ENCODE measurements around the gene KCNK7.

Gene KCNK7

GRCh38 chr11:65563601-65564000 is 32.0 kb downstream of the KCNK7 start:
- H3K4me3 ChIP-seq = no peak overlapping the region
- H3K27ac ChIP-seq = peak overlapping the region in 1 of 21 experiments; percentile 21

DNA sequence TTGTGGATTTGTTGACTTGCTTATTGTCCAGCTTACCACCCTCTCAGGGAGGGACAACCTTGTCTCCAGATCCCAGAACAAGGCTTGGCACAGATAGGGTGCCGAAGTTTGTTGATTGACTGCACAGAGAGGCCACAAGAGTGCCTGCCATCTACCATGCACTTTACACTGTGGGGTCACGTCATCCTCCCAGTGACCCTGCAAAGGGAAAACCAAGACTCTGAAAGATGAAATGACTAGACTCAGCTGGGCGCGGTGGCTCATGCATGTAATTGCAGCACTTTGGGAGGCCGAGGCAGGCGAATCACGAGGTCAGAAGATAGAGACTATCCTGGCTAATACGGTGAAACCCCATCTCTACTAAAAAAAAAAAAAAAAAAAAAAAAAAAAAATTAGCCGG is 32.8 kb downstream of the KCNK7 start:
- H3K27ac ChIP-seq = no peak overlapping the region
- H3K4me3 ChIP-seq = no peak overlapping the region

GRCh38 chr11:65562020-65562419 is 33.6 kb downstream of the KCNK7 start:
- H3K4me3 ChIP-seq = no peak overlapping the region
- H3K27ac ChIP-seq = no peak overlapping the region

DNA sequence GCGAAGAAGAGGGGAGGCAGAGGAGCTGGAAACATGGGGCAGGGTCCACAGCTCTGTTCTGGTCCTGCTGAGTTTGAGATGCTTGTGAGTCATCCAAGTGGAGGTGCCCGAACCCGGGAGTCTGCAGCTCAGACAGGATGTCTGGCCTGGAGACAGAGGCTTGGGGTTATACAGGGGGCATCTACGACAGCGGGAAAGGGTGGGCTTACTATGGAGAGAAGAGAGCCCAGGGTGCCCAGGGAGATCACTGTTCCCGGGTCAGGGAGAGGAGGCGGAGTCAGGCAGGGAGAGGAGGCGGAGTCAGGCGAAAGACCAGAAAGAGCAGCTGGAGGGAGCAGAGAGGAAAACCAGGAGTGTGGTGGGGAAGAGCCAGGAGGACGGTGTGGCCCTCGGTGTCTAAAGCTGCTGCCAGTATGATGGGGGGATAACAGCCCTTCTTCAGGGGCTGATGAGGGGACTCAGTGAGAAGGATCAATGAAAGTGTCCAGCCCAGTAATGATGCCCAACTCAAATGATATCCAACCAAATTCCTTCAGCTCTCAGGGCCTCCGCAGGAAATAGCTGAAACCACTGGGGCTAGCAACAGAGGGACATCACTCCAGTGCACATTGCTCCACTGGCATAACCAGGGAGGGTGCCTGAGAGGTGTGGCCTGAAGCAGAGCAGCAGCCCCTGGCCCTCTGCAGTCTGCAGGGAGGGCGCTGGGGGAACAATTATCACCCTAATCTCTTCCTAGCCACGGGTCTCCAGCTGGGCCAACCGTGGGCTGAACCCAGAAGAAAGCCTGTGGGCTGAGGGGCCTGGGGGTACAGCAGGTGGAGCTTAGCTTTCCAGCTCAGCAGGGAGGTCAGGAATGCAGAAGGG is 34.8 kb downstream of the KCNK7 start:
- no peak overlapping the region for H3K4me3 ChIP-seq
- peak overlapping the region in 11 of 21 experiments; percentile 14 to 88 (median 61) for H3K27ac ChIP-seq

DNA sequence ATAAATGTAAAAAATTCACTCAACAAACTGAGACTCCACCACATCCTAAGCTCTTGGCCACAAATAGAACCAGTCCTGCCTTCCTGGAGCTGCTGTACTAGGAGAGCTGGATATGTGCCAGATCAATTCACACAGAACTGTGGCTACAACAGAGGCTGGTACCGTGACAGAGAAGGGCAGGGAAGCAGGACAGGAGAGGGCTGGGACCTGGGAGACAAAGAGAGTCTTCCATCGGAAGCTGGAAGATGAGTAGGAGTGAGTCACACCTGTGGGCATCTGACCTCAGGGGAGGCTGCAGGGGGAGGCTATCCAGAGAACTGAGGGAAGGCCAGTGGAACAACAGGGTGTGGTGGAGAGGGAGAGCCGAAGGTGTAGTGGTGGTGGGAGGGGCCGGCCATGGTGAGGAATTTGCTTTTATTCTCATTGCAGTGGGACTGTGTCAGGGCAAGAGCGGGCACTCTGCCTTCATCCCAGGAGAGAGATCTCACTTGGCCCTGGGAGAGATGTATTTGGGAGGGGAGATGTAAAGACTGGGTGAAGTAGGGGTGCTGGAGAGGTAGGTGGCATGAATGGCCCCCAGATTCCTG is 35.6 kb downstream of the KCNK7 start:
- Histone ChIP-seq H3K27ac (peak overlapping the region in 12 of 21 experiments; percentile 14 to 93 (median 86)), H3K4me3 (no peak overlapping the region)

DNA sequence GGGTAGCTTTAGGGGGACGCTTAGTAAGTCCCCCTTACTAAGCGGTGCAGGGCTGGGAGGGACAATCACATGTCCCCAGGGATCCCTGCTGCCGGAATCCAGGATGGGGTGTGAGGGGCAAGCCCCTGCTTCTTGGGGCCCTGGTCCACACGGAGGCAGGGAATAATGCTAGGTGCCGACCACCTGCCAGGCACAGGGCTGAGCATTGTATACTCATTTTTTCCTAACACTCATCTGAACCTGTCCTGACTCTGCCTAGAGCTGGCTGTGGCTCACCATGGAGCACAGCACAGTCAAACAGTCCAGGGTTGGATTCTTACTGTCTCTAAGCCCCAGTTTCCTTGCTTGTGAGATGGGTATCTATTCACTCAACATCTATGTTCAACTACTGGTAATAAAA is 36.1 kb downstream of the KCNK7 start:
- Histone ChIP-seq H3K27ac (peak overlapping the region in 18 of 21 experiments; percentile 64 to 95 (median 87)), H3K4me3 (no peak overlapping the region)

GRCh38 chr11:65558930-65559509 is 36.6 kb downstream of the KCNK7 start:
- peak overlapping the region; percentile 34 to 95 (median 87) for H3K27ac ChIP-seq
- H3K4me3 ChIP-seq = peak overlapping the region in 5 of 7 experiments; percentile 46 to 63 (median 53)

DNA sequence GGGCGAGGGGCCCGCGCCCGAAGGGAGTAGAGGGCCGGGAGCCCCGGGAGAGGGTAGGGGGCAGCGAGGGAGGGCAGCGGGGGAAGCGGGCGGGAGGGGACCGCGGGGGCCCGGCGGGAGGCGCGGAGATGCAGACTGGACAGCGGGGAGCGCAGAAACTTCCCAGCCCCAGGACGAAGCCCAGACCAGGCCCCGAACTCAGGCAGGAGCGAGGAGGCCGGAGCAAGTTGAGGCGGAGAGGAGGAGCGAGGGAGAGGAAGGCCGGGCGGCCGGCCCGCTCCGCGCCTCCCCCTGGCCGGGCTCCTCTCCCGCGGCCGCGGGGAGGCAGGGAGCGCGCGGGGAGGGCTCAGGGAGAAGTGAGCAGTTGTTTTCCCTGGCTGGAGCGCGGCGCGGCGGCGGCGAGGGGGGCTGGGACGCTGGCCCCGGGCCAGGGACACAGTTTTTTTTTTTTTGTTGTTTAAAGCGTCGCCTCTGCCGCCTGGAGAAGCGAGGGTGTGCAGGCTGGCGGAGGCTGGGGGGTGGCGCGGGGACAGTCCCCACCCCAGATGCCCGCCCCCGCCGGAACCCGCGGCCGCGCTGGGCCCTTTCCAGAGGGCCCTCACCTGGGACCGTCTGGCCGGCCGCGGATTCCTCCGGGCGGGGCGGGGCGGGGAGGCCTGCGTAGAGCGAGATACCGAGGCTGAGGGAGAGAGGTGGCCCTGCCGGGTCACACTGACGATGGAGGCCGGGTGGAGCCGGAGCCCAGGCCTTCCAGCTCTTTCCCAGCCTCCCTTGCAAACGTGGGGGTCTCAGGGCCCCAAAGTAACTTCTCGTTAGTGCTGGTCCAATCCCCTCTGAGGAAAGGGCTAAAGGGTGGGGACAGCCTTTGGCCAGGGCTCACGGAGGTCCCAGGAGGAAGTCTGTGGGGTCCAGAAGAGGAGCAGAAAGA is 37.3 kb downstream of the KCNK7 start, which contains the start of gene LTBP3:
TSS of gene LTBP3 (minus strand) at position 358 of the 928 bp plus-strand sequence. CDS start 400 bp downstream, outside the sequence.
- peak within 1 kb of the TSS; percentile 42 to 63 (median 50) for H3K4me3 ChIP-seq
- peak within 1 kb of the TSS; percentile 34 to 95 (median 87) for H3K27ac ChIP-seq

DNA sequence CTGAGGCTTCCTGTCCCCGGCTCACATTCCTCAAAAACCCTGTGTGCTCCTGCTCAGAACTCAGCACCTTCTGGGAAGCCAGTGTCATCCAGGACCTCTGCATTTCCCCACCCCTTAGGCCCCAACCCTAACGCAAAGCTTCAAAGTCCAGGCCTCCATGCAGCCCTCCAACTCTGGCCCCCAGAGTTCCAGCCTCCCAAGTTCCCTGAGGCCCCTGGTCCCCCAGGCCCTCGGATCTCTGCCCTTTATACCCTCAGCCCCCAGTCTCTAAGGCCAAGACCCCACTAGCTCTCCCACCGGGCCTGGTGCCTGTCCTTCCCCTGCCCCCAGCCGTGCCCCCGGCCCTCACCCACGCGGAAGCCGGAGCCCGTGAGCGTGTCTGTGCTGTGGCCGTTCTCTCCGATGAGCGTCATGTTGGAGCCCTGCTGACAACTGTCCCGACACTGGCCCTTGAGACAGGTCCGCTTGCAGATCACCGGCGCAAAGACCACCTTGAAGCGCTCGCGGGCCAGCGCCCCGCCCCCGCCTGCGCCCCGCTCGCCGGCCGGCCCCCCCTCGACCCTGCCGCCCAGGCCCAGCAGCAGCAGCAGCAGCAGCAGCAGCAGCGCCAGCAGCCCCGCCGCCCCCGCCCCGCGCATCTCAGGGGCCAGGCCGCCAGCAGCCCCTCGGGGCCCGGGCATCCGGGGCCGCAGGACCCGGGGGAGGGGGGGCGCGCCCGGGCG is 38.2 kb downstream of the KCNK7 start:
- peak overlapping the region; percentile 42 to 63 (median 50) for H3K4me3 ChIP-seq
- peak overlapping the region; percentile 32 to 95 (median 87) for H3K27ac ChIP-seq

- peak overlapping the region in 6 of 7 experiments; percentile 46 to 63 (median 52) for H3K4me3 ChIP-seq
- H3K27ac ChIP-seq = peak overlapping the region in 20 of 21 experiments; percentile 47 to 95 (median 86)
Observed at GRCh38 chr11:65556470-65557279, 38.9 kb downstream of the KCNK7 start.

DNA sequence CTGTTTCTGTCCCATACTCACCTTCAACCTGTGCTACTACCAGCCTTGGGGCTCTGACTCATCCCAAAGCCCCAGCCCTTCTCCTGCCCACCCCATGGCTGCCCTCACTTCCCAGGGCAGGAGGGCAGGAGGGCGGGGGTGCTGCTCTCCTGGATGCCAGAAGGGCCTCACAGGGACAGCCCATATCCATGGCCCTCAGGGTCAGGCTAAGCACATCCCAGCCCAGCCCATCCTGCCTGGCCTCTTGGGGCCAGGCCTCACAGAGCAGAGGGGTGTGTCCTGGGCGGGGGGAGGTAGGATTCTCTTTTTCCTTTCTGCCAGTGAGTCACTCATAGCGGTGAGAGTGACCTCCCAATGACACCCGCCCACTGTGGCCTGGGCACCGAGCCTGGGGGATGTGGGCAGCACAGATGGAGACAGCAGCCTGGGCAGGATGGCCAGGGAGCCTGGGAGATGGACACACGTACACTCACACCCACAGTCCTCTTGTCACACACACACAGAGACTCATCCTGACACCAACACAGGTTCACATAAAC is 39.8 kb downstream of the KCNK7 start:
- Histone ChIP-seq H3K27ac (peak overlapping the region in 10 of 21 experiments; percentile 20 to 83 (median 42)), H3K4me3 (no peak overlapping the region)

DNA sequence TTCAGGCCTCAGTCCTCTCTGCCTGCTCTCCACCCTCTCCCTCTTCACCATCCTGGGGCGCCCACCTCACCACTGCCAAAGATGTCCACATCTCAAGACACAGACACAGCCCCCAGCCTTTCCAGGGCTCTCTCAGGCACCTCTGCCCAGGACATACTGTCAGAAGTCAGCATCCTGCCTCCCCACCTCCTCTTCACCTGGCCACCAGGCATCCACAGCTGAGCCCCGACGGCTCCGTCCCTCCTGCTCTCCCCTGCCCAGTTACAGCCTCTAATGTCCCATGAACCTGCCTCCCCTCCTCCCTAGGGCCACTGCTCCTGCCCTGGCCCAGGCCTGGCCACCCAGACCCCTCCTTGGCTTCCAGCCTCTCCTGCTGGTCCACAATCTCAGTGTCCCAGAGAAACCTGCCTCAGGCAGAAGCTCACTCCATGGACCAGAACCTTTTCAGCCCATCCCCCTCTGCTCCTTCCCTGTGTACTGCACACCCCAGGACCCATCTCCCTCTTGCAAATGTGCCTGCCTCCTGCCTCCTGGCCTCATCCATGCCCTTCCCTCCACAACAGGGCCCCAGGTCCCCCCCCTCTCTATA is 40.7 kb downstream of the KCNK7 start:
- no peak overlapping the region for H3K4me3 ChIP-seq
- peak overlapping the region in 10 of 21 experiments; percentile 18 to 83 (median 40) for H3K27ac ChIP-seq

GRCh38 chr11:65554057-65554818 is 41.4 kb downstream of the KCNK7 start:
- peak overlapping the region in 8 of 21 experiments; percentile 3 to 73 (median 41) for H3K27ac ChIP-seq
- no peak overlapping the region for H3K4me3 ChIP-seq

GRCh38 chr11:65553301-65554001 is 42.1 kb downstream of the KCNK7 start:
- no peak overlapping the region for H3K4me3 ChIP-seq
- H3K27ac ChIP-seq = peak overlapping the region in 7 of 21 experiments; percentile 3 to 73 (median 41)

- Histone ChIP-seq H3K4me3 (no peak overlapping the region), H3K27ac (peak overlapping the region in 2 of 21 experiments; percentile 31 to 73)
Observed at GRCh38 chr11:65552388-65552951, 43.1 kb downstream of the KCNK7 start.
